NCI-H345 (cell line): Measurements from ENCODE around the gene KIAA0319L.

Source experiments
- DNase-seq: peaks from one replicate; lab custom pipeline; 2025; lab: John Stamatoyannopoulos, UW

KIAA0319L gene

DNA sequence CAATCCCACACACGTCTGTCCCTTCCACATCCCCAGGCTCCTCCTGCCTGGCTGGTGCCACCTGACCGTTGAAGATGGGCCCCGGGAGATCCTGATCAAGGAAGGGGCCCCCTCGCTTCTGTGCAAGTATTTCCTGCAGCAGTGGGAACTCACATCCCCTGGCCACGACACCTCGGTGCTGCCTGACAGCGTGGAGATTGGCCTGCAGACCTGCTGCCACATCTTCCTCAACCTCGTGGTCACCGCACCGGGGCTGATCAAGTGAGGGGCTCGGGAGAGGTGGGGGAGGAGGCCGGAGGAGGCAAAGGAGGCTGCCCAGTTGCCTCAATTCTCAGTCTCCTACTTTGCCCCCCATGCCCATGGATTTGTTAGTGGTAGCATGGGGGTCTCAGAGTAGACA is 6.0 kb upstream of the KIAA0319L start:
- no peak for DNase-seq

- DNase-seq = no peak
Measured at GRCh38 chr1:35561972-35562680, 4.9 kb upstream of the KIAA0319L start.

DNA sequence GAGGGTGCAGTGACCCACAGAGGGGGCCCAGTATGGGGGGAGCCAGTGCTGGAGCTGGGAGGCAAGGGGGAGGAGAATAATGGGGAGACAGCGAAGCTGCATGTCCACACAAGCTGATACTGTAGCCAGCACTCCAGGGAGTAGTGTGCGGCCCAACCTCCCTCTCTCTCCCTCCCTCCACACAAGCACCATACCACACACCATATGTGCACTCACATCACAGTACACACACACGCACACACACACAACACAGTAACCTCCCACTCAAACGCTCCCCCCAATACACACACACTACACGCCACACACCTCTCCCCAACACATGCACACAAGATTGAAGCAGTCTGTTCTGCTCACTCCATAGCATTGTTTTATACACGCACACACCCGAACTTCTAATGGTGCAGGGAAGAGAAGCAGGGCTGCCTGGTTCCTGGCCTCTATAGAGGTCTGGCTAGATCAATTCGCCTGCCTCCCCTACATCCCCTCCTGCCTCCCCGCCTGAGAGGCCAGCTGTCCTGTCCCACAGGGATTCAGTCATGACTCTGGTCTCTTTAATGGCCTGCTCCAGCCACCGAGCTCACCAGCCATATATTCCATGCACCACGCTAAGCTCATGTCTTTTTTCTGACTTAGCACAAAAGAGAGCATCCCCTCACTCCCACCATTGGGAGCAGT is 4.2 kb upstream of the KIAA0319L start:
- no peak for DNase-seq

DNA sequence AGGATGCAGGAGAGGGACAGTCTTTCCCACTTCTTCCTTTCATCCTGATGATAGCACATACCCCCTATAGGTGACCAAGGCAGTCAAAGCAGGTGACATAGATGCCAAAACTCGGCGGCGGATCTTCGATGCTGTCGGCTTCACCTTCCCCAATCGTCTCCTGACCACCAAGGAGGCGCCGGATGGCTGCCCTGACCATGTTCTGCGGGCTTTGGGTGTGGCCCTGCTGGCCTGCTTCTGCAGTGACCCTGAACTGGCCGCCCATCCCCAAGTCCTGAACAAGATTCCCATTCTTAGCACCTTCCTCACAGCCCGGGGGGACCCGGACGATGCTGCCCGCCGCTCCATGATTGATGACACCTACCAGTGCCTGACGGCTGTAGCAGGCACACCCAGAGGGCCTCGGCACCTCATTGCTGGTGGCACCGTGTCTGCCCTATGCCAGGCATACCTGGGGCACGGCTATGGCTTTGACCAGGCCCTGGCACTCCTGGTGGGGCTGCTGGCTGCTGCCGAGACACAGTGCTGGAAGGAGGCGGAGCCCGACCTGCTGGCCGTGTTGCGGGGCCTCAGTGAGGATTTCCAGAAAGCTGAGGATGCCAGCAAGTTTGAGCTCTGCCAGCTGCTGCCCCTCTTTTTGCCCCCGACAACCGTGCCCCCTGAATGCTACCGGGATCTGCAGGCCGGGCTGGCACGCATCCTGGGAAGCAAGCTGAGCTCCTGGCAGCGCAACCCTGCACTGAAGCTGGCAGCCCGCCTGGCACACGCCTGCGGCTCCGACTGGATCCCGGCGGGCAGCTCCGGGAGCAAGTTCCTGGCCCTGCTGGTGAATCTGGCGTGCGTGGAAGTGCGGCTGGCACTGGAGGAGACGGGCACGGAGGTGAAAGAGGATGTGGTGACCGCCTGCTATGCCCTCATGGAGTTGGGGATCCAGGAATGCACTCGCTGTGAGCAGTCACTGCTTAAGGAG is 3.3 kb upstream of the KIAA0319L start:
- DNase-seq = no peak

DNA sequence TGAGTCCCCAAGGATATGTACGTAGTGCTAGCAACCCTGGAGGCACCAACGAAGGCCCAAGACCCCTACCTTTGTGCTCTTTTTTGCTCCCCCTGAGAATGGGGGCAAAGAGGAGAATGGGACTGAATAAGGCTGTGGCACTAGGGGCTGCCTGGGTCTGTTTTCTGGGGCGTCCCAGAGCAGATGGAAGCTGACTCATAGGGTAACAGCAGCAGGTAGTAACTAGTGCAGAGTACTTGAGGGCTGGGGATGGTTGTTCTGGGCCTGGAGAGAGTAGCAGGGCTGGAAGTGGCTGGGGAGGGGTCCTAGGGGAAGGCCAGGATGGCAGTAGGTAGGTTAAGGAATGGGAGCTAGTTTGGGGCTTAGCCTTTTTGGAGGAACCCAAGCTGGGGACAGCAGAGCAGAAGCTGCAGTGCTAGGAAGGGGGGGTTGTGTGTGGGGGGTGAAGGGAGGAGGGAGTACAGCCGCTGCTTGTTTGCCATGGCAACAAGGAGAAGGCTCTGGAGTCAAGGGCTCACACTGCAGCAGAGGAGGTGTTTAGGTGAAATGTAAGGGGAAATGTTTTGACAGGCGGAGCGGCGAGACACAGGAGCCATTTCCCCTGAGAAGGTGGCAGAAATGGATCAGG is 2.2 kb upstream of the KIAA0319L start:
- DNase-seq = no peak

GRCh38 chr1:35558374-35559316 is 1.4 kb upstream of the KIAA0319L start:
- peak; percentile 18 for DNase-seq

GRCh38 chr1:35557611-35558373 is 589 bp upstream of the KIAA0319L start, which contains the start of gene NCDN:
Gene NCDN (plus strand): TSS chr1:35557799. CDS start chr1:35558191, 392 bp downstream.
- peak; percentile 98 for DNase-seq

GRCh38 chr1:35556484-35557117 is 602 bp downstream of the KIAA0319L start:
- DNase-seq = no peak

- peak; percentile 94 for DNase-seq
Measured at GRCh38 chr1:35555601-35556477, 1.4 kb downstream of the KIAA0319L start.

DNA sequence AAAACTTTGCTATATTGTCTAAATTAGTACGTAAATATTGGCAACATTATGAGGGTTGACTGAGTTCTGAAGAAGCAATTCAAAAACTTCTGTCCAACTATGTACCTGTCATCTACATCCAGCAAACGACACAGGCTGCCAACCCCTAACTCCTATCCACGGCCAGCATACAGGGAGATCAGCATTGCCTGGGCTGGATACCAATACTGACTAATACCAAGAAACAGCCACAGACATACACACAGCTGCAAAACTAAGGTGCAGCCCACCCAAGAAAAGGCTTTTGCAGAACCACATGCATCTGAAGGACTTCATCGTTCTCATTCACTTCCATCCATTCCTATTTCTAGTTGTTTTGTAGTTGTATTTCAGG is 2.0 kb downstream of the KIAA0319L start:
- DNase-seq = no peak

DNA sequence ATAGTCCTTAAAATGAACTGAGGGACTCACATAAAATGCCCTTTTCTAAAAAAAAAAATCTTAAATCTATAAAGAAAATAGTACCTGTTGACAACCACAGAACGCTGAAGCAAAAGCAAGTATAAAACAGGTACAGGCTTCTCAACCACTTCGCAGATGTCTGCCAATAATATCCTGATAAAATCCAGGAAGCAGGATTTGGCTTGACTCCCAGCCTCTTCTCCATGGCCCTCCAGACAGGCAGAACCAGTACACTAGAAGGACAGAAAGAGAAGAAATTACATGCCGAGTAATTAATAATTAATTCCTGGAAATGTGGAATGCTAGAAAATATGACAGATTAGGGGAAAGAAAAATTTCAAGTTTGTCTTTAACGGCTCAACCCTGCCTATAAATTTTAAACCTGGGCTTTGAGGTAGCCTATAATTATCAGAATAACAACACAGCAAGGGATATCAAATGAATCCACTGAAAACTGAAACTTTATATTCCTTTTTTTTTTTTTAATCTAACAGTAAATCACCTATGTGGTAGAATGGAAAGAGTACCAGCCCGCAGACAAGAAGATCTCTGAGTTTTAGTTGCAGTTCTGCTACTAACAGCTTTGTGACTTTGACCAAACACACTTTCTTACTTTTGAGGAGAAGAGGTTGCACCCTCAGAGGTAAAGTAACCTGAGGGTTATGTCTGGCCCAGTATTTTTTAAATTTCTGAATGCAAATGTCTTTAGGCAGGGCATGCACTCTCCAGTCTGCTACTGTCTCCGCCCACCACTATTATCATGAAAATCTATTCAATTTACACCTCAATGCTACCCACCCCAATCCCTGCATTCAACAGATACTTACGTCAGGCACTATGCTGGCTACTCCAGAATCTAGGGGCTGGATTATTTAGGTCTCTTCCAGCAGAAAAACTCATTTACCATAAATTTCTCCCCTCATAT is 2.7 kb downstream of the KIAA0319L start:
- DNase-seq = no peak

DNA sequence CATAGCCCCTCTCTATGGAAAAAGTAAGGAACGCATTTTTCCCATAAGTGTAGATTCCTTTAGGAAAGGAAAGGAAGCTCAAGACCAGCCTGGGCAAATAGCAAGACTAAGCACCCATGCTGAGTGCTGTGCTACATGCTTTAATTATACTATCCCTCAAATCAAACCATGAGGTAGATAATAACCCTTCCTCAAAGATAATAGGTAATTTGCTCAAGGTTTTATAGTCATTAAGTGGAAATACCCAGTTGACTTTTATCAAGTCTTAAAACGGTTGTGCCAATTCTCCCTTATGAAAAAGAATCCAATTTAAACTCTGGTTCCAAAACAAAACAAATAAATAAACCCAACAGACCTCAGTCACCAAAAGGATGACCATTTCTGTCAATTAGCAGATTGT is 3.4 kb downstream of the KIAA0319L start:
- DNase-seq = no peak

DNA sequence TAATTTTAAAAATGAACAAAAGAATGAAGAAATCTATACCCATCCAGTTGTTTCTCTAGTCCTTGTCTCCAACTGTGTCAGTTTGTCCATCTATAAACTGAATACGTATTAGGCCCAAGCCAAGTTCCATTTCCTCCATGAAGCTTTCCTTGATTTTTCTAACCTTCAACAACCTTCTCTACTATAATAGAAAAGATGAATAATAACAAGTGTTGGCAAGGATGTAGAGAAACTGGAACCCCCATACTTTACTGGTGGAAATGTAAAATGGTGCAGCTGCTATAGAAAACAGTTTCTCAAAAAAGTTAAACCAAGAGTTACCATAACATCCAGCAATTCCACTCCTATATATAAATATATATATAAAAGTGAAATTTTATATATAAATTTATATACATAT is 10.6 kb downstream of the KIAA0319L start:
- DNase-seq = no peak

DNA sequence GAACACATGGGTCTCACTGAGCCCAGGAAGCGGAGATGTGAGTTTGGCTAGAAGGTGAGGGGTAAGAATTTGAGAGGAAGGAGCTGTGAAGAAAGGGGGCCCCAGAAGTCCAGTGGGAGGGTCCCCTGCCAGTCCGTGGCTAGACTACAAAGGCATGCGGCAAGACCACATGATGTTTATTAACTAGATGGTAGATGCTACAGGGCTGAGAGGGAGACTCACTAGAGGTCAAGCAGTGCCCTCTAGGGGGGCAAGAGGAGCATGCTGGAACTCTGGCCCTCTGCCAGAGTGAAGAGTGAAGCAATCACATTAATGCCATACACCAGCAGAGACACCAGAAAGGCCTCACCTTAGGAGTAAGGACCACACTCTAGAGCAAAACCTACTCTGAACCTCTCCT is 12.2 kb downstream of the KIAA0319L start:
- peak; percentile 28 for DNase-seq

- DNase-seq = no peak
Measured at GRCh38 chr1:35539824-35540261, 17.4 kb downstream of the KIAA0319L start.

DNA sequence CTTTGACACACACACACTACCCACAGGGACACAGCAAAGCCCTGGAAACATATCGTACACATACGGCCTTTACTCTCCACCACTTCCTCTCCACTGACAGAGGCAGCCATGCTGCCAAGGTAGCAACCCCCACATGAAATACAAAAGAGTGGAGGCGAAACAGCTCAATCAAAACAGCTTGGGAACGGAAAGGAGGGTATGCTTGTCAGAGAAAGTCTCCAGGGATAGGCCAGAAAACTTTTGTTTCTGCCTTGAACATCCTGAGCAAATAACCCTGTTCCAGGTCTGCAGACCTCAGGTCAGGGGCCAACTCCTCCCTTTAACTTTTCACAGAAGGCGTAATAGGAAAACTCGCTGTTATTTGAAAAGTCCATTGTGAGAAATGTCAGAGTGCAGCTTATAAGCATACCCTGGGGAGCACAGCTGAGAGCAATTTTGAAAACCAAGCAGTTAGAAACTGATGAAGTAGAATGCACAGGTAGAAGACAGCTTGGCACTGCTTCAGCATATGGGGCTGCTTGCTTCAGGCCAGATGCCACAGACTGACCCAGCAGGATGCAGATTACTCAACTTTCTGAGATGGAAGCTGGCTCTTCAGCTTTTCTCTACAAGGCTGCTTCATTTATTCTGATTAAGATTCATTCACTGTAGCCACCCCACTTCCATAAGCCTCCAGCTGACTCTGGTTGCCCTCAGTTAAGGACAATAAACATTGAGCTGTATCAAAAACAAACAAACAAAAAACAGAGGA is 18.0 kb downstream of the KIAA0319L start:
- no peak for DNase-seq

DNA sequence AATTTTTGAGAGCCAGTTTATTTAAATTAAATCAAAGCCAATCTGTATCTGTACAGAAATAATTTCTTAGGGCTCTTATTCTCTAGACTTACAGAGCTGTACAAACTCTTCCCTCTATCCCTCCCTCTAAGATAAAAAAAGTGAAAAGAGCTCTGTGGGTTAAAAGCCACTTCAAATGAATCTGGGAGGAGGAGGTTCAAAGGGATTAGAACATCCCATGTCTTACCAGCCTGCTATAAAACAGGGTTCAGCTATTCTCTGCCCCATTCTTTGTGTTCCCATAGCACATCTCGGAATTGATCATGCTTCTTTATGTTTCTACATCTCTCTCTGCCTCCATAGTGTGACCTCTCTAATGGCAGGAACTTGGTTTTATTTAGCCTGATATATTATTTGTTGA is 19.4 kb downstream of the KIAA0319L start:
- DNase-seq = no peak
